Motor neuron (in vitro differentiated cells): Measurements from ENCODE around the gene CAPN15. TPM values are rescaled to one million over a fixed set of nuclear protein-coding genes. Genes with fewer than 3 reads are reported as not detected.

Source experiments
- ATAC-seq, 8 experiments: fragments of 200-7000 bp; cut with Tn5 transposase; replicated peaks in 6 of 8; 2 replicates each; pipeline ENCODE4 v1.8.0; 2021; ENCODE audit warnings: mild to moderate bottlenecking in 8 of 8, moderate library complexity in 8 of 8
- H3K27ac ChIP-seq, 2 donors: fragments of 250-450 bp; sonication (Bioruptor Pico); 2 replicates each; pipeline ENCODE4 v1.9.0; 2021; ENCODE audit warnings: antibody characterized with exemption in 2 of 2, mild to moderate bottlenecking in 2 of 2, moderate library complexity in 1 of 2
- H3K4me1 ChIP-seq, 2 donors: fragments of 250-450 bp; sonication (Bioruptor Pico); replicated peaks in 1 of 2; 2 replicates each; pipeline ENCODE4 v1.6.1; 2021; ENCODE audit warnings: antibody characterized with exemption in 2 of 2, mild to moderate bottlenecking in 2 of 2, moderate library complexity in 1 of 2
- H3K4me3 ChIP-seq, 5 donors: fragments of 250-450 bp; sonication (Bioruptor Pico); 2 replicates each; pipeline ENCODE4 v1.9.0; 2021; ENCODE audit warnings: antibody characterized with exemption in 5 of 5, mild to moderate bottlenecking in 5 of 5, moderate library complexity in 4 of 5
- WGBS, 10 experiments: fragments of 450-650 bp; shearing (Covaris generic); methylation state at CpG; one replicate each; pipeline ENCODE4 v1.0.0; 2022; 5-methylcytosine and 5-hydroxymethylcytosine counted together
- in situ Hi-C, 9 experiments: fragments of 400-800 bp; cut with MboI; loops; one replicate each; pipeline ENCODE4 v1.15.0; 2021; ENCODE audit warnings: low sequenced_read_pairs in 9 of 9, low pct_unique_long_range_greater_than_20kb in 2 of 9; ENCODE audit not compliant: unreplicated experiment in 9 of 9
- total RNA-seq, 8 experiments: library from RNA; unstranded; fragments of 300-600 nt; gene quantifications; 2 replicates each; pipeline versions ENCODE4 v1.2.3 to v1.2.4, GENCODE V29; 2022

The CAPN15 gene
- total RNA-seq, 8 experiments from 2014 or later: 7.1 to 46.4 (median 12.7) TPM

- Histone ChIP-seq H3K27ac (peak overlapping the region in 1 of 2 donors; percentile 80), H3K4me1 (peaks cover 38% of the 10 kb centered on the region in 2 donors), H3K4me3 (no peak overlapping the region)
- WGBS, 10 experiments: 80 to 92% (median 88%) methylated on average over 2 to 3 of the region's 35 CpGs; no CpG with 5 or more reads in 7 of the 10 experiments
- in situ Hi-C loops: no loop called here
- ATAC-seq: no peak
Measured at GRCh38 chr16:567373-568256, 40.1 kb downstream of the CAPN15 start.

- H3K4me3 ChIP-seq: peak overlapping the region in 4 of 5 donors; percentile 92 to 100 (median 97)
- 30 to 93% (median 43%) methylated on average over 1 to 3 of the region's 11 CpGs; no CpG with 5 or more reads in 7 of the 10 experiments for WGBS, 10 experiments
- no peak for ATAC-seq
Measured at GRCh38 chr16:568401-569258, 41.1 kb downstream of the CAPN15 start.

GRCh38 chr16:569445-570254, 42.1 kb downstream of the CAPN15 start, which contains the start of gene PIGQ:
PIGQ (plus strand) TSS chr16:569968; CDS start chr16:574075, 4,107 bp downstream.
- in situ Hi-C loops: no loop called here
- H3K27ac ChIP-seq: peak within 1 kb of the TSS; percentile 52 to 84
- peak; percentile 44 to 83 (median 57) for ATAC-seq
- peaks cover 36 to 37% of the 10 kb centered on the region in 2 donors for H3K4me1 ChIP-seq
- H3K4me3 ChIP-seq: peak within 1 kb of the TSS; percentile 92 to 100 (median 95)
- WGBS, 10 experiments: 0% methylated on average over 1 to 2 of the region's 87 CpGs; no CpG with 5 or more reads in 8 of the 10 experiments

More at GRCh38 chr16:568401-569258, 41.1 kb downstream of the CAPN15 start:
- peak overlapping the region in 1 of 2 donors; percentile 84 for H3K27ac ChIP-seq
- H3K4me1 ChIP-seq: peaks cover 38% of the 10 kb centered on the region in 2 donors
- in situ Hi-C loops: no loop called here

GRCh38 chr16:572865-573650, 45.5 kb downstream of the CAPN15 start:
- ATAC-seq: no peak
- Histone ChIP-seq H3K4me3 (no peak overlapping the region), H3K4me1 (peaks cover 10 to 11% of the 10 kb centered on the region in 2 donors), H3K27ac (no peak overlapping the region)
- WGBS, 10 experiments: 60 to 100% (median 91%) methylated on average over 2 to 7 of the region's 27 CpGs; no CpG with 5 or more reads in 6 of the 10 experiments
- in situ Hi-C loops: no loop called here

GRCh38 chr16:574021-574760, 46.7 kb downstream of the CAPN15 start:
- no peak overlapping the region for H3K4me3 ChIP-seq
- peaks cover 3 to 8% of the 10 kb centered on the region in 2 donors for H3K4me1 ChIP-seq
- 62 to 100% (median 96%) methylated on average over 1 to 9 of the region's 46 CpGs; no CpG with 5 or more reads in 5 of the 10 experiments for WGBS, 10 experiments
- H3K27ac ChIP-seq: no peak overlapping the region
- in situ Hi-C loops: no loop called here
- ATAC-seq: no peak

- Histone ChIP-seq H3K27ac (no peak overlapping the region), H3K4me1 (peaks cover 2 to 6% of the 10 kb centered on the region in 2 donors), H3K4me3 (no peak overlapping the region)
- in situ Hi-C loops: no loop called here
- WGBS, 10 experiments: 96 to 100% (median 100%) methylated on average over 1 to 7 of the region's 36 CpGs; no CpG with 5 or more reads in 6 of the 10 experiments
- ATAC-seq: no peak
Measured at GRCh38 chr16:575354-576196, 48.1 kb downstream of the CAPN15 start.

GRCh38 chr16:576197-576822, 48.8 kb downstream of the CAPN15 start:
- Histone ChIP-seq H3K4me1 (peaks cover 0 to 6% of the 10 kb centered on the region in 2 donors), H3K27ac (no peak overlapping the region), H3K4me3 (no peak overlapping the region)
- 40 to 60% methylated on average over 1 of the region's 21 CpGs; no CpG with 5 or more reads in 8 of the 10 experiments for WGBS, 10 experiments
- peak in 2 of 8 experiments; percentile 35 to 36 for ATAC-seq
- in situ Hi-C loops: no loop called here

- WGBS, 10 experiments: 34 to 100% methylated on average over 1 to 2 of the region's 8 CpGs; no CpG with 5 or more reads in 8 of the 10 experiments
- ATAC-seq: peak in 1 of 8 experiments; percentile 40
- Histone ChIP-seq H3K4me3 (no peak overlapping the region), H3K27ac (no peak overlapping the region), H3K4me1 (peaks cover 0 to 6% of the 10 kb centered on the region in 2 donors)
- in situ Hi-C loops: no loop called here
Measured at GRCh38 chr16:576823-577201, 49.3 kb downstream of the CAPN15 start.

- Histone ChIP-seq H3K4me3 (no peak overlapping the region), H3K27ac (no peak overlapping the region), H3K4me1 (peaks cover 0 to 6% of the 10 kb centered on the region in 2 donors)
- no peak for ATAC-seq
- in situ Hi-C loops: no loop called here
- WGBS, 10 experiments: 100% methylated on average over 1 of the region's 13 CpGs; no CpG with 5 or more reads in 8 of the 10 experiments
Measured at GRCh38 chr16:577796-578195, 50.3 kb downstream of the CAPN15 start.

- WGBS, 10 experiments: 94 to 100% methylated on average over 3 to 5 of the region's 24 CpGs; no CpG with 5 or more reads in 8 of the 10 experiments
- no peak overlapping the region for H3K4me3 ChIP-seq
- peak in 1 of 8 experiments; percentile 2 for ATAC-seq
- in situ Hi-C loops: no loop called here
- H3K27ac ChIP-seq: no peak overlapping the region
- H3K4me1 ChIP-seq: peaks cover 3 to 12% of the 10 kb centered on the region in 2 donors
Measured at GRCh38 chr16:578232-578869, 50.8 kb downstream of the CAPN15 start.
